DLD1 (cell line): ENCODE data around the gene TLX1.

Experiments used
- in situ Hi-C: cut with HindIII; loops from 2 replicates; pipeline ENCODE4 v1.10.0; 2017; ENCODE audit warnings: low sequenced_read_pairs

TLX1 gene

DNA sequence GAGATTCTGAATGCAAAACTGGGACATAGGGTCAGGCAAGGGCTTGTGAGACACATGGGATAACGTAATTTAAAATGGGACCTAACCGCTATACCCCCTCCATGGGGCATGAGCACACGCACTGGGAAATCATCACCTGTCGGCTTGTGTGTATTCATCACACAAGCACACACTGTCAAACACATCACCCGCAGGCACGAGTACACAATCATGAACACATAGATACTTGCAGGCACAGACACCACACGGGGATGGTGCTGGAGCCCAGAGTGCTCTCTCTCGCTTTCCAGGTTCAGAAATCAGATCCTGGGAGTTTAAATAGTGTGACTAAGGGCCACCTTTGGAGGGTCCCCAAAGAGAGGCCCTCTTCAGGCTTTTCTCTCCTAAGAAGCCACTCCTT is 19.6 kb upstream of the TLX1 start:
- in situ Hi-C loops = no loop called here

DNA sequence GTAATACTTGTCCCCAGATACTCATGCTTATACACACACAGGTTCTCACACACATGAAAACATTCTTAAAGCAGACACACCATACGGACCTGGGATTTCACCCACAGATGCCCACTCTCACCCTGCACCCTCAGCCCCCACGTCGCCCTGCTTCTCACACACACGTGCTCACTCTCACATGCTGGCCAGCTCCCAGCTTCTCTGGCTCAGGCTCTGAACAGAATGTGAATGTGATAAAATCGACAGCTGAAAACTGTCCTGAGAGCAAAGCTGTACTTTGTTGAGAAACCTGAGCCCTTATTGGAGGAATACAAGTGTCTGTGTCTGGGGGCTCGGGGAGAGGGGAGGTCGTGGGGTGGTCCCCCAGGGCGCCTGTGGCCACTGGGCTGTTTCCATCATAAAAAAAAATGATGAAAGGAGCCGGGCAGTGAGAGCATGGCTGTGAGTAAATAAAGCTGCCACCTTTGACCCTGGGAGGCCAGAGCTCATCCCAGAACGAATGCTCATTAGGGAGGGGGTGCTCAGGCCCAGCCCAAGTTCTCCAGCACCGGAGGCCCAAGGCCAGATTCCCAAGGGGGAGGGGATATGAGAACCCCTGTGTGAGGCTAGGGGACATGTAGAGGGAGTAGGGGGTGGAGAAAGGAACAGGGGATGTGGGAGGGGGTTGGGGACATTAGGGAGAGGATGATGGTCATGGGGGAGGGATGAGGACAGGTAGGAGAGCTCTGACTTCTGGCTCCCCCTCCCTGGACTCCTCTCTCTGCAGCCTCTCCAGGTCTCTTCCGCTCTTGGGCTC is 18.1 kb upstream of the TLX1 start:
- in situ Hi-C loops = no loop called here

DNA sequence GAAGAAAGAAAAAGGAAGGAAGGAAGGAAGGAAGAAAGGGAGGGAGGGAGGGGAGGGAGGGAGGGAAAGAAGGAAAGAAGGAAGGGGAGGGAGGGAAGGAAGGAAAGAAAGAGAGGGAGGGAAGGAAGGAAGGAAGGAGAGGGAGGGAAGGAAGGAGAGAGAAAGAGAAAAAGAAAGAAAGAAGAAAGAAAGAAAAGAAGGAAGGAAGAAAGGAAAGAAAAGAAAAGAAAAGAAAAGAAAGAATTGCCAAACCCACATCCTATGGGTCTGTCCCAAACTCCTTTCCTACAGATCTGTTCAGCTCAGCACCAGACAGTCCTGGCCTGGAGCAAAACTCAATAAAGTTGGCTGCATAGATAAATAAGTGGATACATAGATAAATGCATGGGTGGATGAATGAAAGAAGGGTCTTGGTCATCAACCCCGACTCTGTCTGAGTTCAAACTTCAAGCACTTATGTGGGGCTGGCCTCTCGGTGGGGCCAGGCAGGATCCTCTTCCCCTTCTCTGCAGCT is 17.2 kb upstream of the TLX1 start:
- in situ Hi-C loops = no loop called here

DNA sequence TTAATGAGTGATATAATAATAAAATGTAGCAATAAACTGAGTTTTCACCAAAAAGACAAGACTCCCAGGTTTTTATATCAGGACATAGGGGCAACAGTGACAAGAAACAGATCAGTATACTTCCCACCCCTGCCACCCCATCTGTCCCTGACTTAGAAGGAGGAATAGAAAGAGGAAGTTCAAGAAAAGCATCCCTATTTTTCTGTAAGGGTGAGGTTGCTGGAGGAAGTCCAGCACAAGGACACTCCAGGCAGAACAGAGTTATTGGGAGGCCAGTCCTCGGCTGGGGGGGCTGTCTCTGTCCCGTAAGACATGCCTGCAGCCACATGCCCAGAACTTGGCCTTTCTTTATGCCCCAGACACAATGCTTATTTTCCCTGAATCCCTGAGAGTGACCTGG is 16.5 kb upstream of the TLX1 start:
- in situ Hi-C loops = no loop called here

DNA sequence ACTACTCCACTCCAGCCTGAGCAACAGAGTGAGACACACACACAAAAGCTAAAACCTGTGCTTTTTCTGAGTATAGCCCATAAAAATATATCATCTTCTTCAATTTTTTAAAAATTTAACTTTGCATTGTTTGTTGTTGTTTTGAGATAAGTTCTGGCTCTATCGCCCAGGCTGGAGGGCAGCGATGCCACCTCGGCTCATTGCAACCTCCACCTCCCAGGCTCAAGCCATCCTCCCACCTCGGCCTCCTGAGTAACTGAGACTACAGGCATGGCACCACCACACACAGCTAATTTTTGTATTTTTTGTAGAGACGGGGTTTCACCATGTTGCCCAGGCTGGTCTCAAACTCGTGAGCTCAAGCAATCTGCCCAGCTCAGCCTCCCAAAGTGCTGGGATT is 14.3 kb upstream of the TLX1 start:
- in situ Hi-C loops = no loop called here

DNA sequence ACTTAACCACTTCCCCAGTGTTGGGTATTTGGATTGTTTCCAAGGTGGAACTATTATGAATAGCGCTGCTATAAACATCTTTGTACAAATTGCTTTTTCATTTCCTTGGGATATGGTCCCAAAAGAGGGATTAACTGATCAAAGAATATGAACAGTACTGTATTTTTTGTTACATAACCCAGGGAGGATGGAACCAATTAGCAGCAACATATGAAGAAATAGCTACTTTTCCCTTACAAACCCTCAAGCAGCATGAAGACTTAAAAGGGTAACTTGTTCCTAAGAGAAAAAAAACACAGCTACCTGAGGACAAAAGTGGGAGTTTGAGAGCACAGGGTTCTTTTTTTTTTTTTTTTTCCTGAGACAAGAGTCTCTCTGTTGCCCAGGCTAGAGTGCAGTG is 13.1 kb upstream of the TLX1 start:
- in situ Hi-C loops = no loop called here

DNA sequence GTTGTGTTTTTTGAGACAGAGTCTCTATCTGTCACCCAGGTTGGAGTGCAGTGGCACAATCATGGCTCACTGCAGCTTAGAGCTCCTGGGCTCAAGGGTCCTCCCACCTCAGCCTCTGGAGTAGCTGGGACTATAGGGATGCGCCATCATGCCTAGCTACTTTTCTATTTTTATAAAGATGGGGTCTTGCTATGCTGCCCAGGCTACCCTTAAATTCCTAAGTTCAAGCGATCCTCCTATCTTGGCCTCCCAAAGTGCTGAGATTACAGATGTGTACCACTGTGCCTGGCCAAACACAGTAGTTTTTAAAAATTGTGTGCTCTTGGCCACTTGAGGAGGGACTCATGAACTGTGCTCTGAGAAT is 10.6 kb upstream of the TLX1 start:
- in situ Hi-C loops = no loop called here

DNA sequence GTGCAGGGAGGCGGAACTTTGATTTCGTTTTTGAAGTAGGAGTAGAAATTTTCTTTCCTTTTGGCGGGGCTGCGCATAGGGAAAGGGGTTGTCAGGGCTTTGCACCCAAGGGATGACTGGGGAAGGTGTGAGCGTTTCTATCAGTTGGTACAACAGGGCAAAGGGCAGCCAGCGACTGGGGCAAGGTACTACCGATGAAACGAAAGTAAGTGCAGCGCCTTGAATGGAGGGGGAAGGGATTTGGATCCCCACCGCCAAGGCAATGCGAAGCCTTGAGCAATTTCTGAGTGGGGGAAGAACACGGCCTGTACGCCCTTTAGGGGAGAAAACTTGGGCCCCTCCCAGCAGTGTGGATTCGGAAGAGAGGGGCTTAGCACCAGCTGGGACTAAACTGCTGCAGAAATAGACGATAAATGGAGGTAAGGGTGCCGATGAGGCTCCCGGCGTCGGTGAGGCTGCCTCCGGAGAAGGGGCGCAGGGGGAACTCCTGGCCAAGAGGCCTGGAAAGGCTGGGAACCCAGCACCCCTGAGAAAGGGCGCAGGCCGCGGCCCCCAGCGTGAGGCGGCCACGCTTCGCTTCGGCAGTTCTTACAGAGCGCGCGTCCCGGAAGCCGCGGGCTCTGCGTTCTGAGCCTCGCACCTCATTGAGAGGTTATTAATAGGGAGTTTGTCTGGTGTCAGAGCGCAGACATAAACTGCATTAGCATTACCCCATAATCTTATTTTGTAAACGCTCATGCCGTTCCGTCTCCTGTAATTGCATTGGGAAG is 10.0 kb upstream of the TLX1 start:
- in situ Hi-C loops = no loop called here

DNA sequence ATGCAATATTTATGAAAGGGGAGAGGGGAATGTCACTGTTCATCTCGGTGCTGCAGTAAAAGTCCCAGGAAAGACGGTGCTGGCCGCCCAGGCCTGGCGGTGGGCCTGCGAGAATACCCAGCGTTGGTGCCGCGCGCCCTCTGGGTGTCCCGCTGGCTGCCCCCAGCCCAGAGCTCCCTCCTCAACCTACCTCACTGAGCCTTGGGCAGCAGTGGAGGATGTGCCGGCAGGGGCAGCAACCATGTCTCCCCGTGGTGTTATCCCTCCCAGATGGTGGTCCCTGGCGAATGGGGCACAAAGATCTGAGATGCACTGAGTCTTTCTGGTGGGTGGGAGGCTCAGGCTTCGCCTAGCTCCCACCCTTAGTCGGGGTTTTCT is 9.5 kb upstream of the TLX1 start:
- in situ Hi-C loops = no loop called here

DNA sequence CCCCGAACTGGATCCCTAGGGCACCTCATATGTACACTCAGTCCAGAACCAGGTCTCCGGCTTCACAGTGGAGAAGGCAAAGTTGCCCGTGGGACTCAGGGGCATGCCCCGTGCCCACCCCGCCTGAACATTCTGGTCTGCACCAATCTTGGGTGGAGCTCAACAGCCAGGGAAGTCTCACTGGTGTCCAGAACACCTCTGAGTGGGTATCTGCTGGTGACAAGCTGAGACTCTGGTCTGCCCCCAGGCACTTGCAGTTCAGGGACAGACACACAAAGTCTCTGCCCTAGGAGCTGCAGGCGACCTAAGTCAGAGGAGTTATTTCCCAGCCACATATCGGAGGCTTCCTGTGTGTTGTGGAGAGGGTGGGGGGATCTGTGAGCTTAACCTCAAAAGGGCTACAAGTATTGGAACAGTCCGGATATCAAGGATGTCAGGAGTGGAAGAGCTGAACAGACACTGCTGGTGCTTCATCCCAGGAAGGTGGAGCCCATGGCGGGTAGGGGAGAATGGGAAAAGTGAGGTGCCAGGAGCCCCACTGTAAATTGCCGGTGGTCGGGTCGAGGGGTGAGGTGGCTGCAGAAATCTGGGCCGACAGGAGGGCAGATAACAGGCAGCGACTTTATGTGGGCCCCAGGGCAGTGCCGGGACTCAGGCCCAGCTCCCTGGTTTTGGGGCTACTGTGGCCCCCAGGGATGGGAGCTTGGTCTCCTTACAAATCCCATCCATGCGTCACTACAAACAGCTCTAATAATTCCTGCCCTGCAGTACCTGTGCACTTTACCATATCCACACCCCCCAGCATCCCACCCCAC is 8.6 kb upstream of the TLX1 start:
- in situ Hi-C loops = no loop called here

DNA sequence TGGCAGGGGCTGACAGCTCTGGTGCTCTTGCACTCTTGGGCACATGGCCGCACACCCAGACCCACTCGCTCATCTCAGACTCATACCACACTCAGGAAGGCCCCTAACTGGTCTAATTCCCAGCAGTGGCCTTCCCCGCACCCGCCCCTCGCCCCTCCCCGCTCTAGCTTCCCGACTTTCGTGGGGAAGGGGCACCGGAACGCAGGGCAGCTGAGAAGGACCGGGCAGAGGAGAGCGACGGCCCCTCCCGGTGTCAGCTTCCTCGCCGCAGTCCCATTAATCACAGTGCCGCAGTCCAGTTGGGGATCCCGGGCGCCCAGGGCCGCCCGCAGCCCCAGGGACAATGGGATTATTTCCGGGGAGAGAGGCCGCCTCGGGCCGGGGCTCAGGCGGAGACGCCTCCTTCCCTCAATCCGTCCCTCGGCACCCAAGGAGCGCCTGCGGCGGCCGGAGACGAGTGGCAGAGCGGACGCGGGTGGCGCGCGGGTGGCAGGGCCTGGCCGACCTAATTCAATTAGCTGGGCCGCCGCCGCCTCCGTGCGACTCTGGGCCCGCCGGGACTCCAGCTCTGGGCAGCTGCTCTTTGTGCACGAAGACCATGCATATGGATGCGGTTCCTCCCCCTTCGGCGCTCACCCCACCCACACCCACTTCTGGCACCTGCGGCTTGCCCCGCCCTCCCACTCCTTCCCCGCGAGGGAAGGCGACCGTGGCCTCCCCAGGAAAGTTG is 7.8 kb upstream of the TLX1 start:
- in situ Hi-C loops = no loop called here

DNA sequence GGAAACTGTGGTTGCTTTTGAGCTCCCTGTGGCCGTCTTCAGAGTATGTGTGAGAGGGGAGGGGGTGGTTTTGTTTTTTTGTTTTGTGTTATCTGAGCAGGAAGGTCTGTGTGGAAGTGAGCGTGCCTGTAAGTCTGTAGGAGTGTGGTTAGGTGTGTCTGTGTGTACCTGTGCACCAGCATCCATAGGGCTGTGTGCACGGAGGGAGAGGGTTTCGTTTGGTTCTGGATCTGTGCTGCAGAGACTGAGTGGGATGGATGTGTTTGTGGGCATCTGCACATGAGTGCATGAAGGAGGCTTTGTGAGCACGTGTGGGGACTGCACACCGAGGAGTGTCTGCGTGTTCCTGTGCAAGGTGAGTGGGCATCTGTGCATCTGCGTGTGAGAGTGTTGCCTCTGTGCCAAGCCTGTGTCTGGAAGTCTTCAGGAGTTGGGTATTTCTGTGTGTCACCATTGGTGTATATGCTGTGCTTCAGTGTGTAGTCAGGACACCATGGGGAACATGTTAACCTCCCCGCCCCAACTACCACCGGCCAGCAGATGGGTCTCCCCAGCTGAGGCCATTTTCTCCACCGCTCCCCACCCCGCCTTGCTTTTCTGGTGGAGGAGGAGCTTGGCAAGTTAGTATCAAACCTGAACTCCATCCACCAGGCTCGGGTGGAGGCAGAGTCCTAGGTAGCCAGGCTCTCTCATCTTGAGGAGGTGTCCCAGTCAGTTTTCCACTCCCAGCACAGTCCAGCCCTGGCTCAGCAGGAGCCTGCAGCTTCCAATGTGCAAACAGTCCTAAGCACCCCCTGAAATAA is 7.1 kb upstream of the TLX1 start:
- in situ Hi-C loops = no loop called here

DNA sequence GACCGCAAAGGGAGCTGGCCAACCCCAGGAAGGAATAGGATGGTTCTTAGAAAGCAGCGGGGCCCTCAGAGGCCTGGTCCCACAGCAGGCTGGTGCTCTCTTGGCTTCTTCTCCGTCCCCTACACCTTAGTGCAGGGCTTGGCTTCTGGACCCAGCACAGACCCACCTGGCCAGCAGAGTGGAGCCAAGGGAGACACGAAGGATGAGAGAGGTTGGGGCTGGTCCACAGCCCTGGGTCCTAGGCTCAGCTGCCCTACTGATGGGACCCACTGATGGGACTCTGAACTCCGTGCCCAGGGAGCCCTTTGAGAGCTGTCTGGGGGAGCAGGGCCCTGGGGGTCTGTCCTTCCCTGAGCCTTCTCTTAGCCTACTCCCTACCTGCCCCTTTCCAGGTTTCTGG is 6.2 kb upstream of the TLX1 start:
- in situ Hi-C loops = no loop called here

DNA sequence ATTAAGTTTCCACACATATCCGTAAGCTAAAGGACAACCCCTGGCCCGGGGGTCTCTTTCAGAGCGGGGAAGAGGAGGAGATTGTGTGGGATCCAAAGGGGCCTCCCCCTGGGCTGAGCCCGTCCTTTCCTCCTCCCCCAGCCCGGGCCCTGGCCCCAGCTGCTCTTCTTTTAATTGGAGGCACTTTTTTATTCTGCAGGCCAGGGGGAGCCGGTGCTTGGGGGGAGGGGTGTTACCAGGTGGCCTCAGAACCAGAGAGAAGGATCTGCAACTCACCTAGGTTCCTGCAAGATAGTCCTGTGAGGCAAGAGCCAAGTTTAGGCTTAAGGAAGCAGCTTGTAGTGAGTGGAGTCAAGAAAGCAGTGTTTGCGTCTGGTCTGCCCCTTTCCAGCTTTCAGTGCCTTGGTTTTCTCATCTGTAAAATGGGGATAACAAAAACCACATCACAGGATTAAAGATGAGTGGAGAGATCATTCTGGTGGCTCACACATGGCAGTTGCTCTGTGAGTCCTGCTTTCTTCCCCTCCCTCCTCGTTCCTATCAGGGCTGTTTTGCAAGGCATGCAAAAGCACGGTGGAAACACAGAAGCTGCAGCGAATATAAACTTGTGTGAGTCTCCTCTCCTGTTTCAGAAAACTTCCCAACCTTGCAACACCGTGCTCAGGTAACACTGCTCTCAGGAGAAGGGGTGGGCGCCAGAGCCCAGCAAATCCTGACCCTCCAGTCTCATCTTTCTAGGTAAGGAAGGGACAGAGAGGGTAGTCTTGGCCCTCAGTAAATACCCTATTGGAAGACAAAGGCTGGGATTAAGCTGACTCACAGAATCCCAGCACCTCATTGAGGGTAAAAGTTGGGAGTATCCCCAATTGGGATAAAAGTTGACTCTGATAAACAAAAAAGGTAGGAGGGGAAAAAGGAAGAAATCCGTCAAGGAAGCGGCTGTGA is 4.1 kb upstream of the TLX1 start:
- in situ Hi-C loops = no loop called here

DNA sequence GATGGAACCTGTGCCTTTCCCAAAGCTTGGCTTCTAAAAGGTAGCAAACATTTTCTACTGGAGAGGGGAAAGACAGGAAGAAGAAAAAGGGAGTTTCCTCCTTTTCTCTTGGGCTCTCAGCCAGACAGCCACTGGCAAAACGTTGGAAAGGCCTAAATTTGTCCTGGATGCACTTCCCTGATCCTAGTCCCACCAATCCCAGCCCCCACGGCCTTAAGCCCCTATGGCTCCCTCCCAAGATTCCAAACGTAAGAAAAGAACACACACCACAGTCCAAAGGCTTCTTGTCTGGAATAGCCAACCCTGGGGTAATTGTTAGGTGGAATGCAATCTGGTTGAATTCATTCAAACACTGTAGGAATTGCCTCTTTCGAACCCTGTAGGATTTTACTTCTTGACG is 959 bp upstream of the TLX1 start:
- in situ Hi-C loops = no loop called here

DNA sequence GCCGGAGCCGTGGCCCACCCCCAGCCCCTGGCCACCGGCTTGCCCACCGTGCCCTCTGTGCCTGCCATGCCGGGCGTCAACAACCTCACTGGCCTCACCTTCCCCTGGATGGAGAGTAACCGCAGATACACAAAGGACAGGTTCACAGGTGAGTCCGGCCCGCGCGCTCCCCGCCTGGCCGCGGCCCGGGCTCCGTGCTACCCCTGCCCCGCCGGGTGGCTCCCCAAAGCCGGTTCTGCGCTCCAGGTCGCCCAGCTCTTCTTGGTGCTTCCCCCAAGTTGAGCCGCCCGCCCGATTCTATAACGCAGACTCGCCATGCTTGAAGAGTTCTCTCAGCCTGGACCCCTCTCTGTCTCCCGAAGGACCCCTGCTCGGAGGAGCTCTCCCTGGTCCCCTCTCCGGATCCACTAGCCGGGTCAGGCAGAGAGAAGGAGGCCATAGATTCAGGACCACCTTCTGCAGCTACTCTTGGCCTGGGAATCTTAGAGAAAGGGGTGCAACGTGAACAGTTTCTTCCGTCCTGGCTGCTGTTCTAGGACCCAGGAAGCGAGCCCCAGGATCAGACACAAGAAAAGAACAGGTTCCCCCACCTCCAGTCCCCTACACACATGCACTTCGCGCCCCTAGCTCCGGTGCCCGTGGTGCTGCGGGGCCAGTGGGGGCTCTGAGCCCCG is 999 bp downstream of the TLX1 start:
- in situ Hi-C loops = no loop called here

DNA sequence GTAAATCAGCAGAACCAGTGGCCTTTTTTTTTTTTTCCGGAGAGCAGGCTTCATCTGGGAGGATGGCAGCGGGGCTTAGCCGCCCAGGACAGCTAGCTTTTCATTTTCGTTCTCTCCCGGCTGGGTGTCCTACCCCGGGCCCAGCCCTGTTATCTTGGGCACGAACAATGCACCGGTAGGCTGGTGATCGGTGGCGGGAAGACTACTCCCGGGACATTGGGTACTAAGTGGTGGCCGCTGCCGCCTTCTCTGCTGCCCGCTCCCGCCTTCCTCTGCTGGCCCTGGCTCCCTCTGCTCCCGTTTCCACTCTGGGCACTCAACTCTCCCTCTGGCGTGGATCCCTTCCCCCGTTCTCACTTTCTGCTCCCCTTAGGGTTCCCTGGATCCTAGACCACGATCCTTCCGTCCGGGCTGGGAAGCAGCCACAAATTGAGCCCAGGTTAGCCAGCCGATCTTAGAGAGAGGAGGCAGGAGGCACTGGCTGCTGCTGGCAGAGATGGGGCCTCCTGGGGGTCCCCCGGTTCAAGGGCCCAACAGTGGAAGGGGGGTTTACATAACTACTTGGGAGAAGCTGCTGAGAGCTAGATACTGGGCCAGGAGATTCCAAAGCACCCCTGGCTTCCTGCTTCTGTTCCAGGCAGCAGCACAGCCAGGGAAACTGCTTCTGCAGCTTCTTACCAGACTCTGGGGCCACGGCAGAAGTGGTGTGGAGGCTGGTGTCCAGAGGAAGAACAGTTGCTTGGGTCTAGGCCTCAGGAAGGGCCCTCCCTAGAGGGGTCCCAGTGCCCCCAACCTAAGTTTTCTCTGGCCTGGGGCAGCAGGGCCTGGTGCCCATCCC is 1.8 kb downstream of the TLX1 start:
- in situ Hi-C loops = no loop called here
